HL-60 (cell line): ENCODE measurements around the gene TMEM59L.

Source experiments
- DNase-seq, 2 experiments: peaks; one replicate each; pipeline ENCODE4 v3.0.0-alpha.2; 2010 to 2020; ENCODE audit warnings: low read depth in 1 of 2, low spot score in 1 of 2
- H3K27ac ChIP-seq: fragments of 250-450 bp; sonication (Bioruptor Pico); replicated peaks from 2 replicates; pipeline ENCODE4 v1.5.1; 2020; ENCODE audit warnings: mild to moderate bottlenecking, moderate library complexity
- H3K27me3 ChIP-seq: fragments of 250-450 bp; sonication (Bioruptor Pico); 2 replicates; pipeline ENCODE4 v1.5.1; 2021; ENCODE audit warnings: mild to moderate bottlenecking, moderate library complexity; ENCODE audit not compliant: insufficient read depth, poor library complexity, severe bottlenecking
- H3K4me3 ChIP-seq: replicated peaks from 2 replicates; pipeline ENCODE4 v1.5.1; 2011; ENCODE audit warnings: mild to moderate bottlenecking, control low read depth, low read length; ENCODE audit not compliant: insufficient read depth
- GABPA ChIP-seq: IDR thresholded peaks from 2 replicates; pipeline ENCODE4 v1.6.1; 2012; ENCODE audit warnings: low read depth
- POLR2AphosphoS5 ChIP-seq: IDR thresholded peaks from 2 replicates; pipeline ENCODE4 v1.6.1; 2012; ENCODE audit warnings: low read depth
- SPI1 ChIP-seq: IDR thresholded peaks from 2 replicates; pipeline ENCODE4 v1.6.1; 2012; ENCODE audit warnings: low read depth, mild to moderate bottlenecking, borderline replicate concordance
- TF ChIP-seq, protein P1 (sequence below): IDR thresholded peaks from one replicate; pipeline ENCODE4 v1.5.1; 2011; ENCODE audit warnings: low read length, control low read depth, inconsistent platforms; ENCODE audit not compliant: insufficient read depth
- TF ChIP-seq, protein P2 (sequence below): IDR thresholded peaks from 2 replicates; pipeline ENCODE4 v1.6.1; 2012; ENCODE audit warnings: low read depth; ENCODE audit not compliant: insufficient replicate concordance

TMEM59L gene

DNA sequence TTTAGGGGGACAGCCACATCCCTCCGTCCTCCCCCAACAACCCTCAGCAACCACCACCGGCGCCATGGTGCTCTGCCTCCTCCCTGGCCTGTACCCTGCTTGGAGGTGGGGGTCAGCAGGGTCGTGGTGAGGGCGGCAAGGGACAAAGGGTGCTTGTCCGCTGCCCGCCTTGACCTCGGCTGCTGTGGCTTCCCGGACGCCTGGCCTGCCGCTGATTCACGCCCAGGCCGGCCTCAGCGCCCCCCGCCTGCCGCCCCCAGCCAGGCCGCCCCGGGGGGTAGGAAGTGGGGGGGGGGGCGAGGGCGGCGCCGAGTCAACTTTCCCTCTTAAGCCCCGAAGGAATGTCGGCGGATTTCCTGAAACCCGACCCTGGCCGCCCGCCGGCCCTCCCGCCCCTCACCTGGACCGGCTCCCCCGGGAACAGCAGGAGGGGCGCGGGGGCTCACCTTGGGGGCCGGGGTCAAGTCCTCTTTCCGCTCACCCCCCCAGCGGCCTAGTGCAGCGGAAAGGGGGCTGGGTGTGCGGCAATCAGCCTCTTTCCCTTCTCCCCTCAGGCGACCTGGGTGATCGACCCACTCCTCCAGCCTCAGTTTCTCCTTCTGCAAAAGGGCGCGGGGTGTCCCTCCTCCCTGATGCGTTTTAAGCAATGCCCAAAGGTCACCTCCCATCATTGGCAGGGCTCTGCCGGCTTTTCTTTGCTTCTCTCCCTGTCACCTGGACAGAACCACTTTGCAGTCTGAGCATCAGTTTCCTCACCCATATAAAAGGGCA, 1.9 kb upstream of the TMEM59L start:
- Histone ChIP-seq H3K4me3 (no peak overlapping the region), H3K27me3 (peaks cover 81% of the 10 kb centered on the region), H3K27ac (no peak overlapping the region)
- no peak for DNase-seq
- TF ChIP-seq POLR2AphosphoS5 = no peak
- TF ChIP-seq GABPA = no peak
- TF ChIP-seq, protein P1, sequence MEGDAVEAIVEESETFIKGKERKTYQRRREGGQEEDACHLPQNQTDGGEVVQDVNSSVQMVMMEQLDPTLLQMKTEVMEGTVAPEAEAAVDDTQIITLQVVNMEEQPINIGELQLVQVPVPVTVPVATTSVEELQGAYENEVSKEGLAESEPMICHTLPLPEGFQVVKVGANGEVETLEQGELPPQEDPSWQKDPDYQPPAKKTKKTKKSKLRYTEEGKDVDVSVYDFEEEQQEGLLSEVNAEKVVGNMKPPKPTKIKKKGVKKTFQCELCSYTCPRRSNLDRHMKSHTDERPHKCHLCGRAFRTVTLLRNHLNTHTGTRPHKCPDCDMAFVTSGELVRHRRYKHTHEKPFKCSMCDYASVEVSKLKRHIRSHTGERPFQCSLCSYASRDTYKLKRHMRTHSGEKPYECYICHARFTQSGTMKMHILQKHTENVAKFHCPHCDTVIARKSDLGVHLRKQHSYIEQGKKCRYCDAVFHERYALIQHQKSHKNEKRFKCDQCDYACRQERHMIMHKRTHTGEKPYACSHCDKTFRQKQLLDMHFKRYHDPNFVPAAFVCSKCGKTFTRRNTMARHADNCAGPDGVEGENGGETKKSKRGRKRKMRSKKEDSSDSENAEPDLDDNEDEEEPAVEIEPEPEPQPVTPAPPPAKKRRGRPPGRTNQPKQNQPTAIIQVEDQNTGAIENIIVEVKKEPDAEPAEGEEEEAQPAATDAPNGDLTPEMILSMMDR = no peak
- TF ChIP-seq SPI1 = no peak

DNA sequence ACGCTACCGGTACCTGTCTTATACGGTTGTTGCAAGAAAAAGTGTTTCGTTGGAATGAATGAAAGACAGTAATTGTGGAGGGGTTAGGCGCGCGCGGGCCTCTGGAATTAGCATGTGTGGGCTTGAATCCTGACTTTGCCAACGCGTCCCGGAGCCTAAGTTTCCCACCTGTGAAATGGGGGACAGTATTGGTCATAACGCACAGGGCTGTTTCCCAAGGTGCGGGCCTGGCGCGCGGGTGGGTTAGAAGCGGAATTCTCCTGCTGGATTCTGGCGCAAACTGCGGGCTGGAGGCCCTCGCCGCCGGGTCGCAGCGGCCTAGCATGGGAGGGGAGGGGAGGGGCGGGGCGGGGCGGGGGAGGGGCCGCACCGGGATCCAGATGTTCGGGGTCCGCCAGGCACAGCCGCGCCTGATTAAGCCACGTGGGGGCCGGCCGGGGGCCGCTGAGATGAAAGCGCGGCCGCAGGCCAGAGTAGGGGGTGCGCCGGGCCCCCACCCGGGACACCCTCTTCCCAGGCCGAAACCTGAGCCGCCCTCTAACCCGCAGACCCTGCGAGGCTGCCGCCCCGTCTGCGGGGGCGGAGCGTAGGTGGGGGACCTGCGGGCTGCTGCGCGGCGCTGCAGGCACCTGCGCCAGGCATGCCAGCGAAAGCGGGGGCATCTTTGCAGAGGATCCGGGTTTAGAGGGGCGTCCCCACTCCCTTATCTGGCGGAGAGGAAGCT, 1.2 kb upstream of the TMEM59L start:
- TF ChIP-seq SPI1 = no peak
- TF ChIP-seq POLR2AphosphoS5 = no peak
- TF ChIP-seq, protein P2, sequence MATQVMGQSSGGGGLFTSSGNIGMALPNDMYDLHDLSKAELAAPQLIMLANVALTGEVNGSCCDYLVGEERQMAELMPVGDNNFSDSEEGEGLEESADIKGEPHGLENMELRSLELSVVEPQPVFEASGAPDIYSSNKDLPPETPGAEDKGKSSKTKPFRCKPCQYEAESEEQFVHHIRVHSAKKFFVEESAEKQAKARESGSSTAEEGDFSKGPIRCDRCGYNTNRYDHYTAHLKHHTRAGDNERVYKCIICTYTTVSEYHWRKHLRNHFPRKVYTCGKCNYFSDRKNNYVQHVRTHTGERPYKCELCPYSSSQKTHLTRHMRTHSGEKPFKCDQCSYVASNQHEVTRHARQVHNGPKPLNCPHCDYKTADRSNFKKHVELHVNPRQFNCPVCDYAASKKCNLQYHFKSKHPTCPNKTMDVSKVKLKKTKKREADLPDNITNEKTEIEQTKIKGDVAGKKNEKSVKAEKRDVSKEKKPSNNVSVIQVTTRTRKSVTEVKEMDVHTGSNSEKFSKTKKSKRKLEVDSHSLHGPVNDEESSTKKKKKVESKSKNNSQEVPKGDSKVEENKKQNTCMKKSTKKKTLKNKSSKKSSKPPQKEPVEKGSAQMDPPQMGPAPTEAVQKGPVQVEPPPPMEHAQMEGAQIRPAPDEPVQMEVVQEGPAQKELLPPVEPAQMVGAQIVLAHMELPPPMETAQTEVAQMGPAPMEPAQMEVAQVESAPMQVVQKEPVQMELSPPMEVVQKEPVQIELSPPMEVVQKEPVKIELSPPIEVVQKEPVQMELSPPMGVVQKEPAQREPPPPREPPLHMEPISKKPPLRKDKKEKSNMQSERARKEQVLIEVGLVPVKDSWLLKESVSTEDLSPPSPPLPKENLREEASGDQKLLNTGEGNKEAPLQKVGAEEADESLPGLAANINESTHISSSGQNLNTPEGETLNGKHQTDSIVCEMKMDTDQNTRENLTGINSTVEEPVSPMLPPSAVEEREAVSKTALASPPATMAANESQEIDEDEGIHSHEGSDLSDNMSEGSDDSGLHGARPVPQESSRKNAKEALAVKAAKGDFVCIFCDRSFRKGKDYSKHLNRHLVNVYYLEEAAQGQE = no peak
- no peak for TF ChIP-seq GABPA
- TF ChIP-seq, protein P1 = no peak
- peaks cover 81% of the 10 kb centered on the region for H3K27me3 ChIP-seq

DNA sequence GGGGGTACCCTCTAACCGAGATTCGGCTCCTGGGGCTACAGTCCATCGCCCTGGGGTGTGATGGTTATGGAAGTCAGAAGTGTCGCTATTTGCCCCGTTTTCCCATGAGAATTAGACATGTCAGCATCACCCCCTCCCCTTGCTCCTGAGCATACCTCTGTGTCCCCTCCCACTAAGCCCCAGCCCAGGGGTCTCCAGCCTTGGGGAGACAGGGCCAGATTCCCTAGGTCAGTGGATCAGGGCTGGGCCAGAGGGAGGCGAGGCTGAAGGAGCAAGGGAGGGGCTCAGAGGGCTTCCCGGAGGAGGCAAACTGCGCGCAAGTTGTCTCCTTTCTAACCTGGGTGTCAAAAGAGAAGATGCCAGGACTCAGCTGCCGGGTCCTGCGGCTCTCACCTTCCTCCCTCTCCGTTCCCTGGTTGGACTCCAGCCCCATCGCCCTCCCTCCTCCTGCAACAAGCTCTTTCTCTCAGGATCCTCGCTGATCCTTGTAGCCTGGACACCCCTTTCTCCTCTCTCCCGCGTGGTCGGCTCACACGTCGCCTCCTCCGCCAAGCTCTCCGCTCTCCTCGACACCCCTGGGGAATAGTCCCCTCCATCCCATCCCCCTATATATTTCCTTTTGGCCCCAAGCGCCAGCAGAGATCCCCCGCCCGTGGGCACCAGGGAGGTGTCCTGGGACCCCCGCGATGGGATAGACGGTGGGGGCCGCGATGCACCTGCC, 459 bp upstream of the TMEM59L start:
- Histone ChIP-seq H3K4me3 (peak overlapping the region; percentile 19; the same call in 1 of the 2 replicates), H3K27me3 (peaks cover 80% of the 10 kb centered on the region)
- TF ChIP-seq, protein P1 = no peak
- no peak for TF ChIP-seq SPI1
- TF ChIP-seq POLR2AphosphoS5 = no peak
- no peak for TF ChIP-seq GABPA
- TF ChIP-seq, protein P2 = no peak

More for the DNA sequence above, 1.2 kb upstream of the TMEM59L start:
- H3K27ac ChIP-seq = no peak overlapping the region
- no peak for DNase-seq
- no peak overlapping the region for H3K4me3 ChIP-seq

More for the DNA sequence above, 459 bp upstream of the TMEM59L start:
- DNase-seq = no peak
- no peak overlapping the region for H3K27ac ChIP-seq
